Retina (tissue), 1 donor: ENCODE data around the gene LYPD3.
"Not testable (repeated sequence)": the region's sequence is repeated elsewhere in the genome, so short reads cannot be mapped to it uniquely, and the experiment has no call there.

Experiments
- DNase-seq: peaks from one replicate; pipeline ENCODE4 v3.0.0-alpha.2; 2016

Gene LYPD3

DNA sequence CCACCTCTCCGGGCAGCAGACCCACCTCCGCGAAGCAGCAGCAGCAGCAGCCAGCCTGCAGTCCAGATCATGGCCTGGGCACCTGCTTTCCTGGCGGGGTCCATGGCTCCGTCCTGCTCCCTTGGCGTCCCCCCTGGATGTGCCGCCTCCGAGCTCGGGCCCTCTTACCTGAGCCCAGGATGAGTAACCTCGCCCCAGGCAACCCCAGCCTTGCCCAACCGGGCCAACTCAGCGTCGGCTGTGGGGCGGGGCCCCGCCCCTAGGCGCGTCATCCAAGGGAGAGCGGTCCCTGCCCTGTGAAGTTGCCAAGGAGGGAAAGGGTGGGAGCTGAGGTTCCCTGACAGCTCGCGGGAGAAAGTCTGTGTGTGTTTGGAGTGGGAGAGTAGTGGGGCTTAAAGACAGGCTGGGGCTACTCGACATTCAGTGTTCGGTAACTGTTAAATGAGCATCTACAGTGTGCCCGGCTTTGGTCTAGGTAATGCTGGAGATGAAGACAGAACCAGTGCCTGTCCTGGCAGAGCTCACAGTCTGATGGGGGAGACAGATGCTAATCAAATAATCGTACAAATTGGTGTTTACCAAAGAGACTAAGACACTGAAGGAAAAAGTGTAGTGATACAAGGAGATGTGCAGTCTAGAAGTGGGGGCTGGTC lies at the start of gene LYPD3:
LYPD3 (minus strand) TSS at position 141 of the 653 bp plus-strand sequence; CDS start at position 104, 37 bp downstream.
- DNase-seq, result no peak

DNA sequence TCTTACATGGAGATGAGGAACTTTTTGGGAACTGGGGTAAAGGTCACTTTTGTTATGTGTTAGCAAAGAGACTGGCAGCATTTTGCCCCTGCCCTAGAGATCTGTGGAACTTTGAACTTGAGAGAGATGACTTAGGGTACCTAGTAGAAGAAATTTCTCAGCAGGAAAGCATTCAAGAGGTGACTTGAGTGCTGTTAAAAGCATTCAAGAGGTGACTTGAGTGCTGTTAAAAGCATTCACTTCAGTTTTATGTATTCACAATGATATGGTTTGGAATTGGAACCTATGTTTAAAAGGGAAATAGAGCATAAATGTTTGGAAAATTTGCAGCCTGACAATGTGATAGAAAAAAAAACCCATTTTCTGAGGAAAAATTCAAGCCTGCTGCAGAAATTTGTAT lies 47.0 kb upstream of the LYPD3 start:
- DNase-seq, result not testable (repeated sequence)

- no peak for DNase-seq
Observed at GRCh38 chr19:43511324-43511723, 45.9 kb upstream of the LYPD3 start.

- DNase-seq, result no peak
Observed at GRCh38 chr19:43510713-43511112, 45.3 kb upstream of the LYPD3 start.

DNA sequence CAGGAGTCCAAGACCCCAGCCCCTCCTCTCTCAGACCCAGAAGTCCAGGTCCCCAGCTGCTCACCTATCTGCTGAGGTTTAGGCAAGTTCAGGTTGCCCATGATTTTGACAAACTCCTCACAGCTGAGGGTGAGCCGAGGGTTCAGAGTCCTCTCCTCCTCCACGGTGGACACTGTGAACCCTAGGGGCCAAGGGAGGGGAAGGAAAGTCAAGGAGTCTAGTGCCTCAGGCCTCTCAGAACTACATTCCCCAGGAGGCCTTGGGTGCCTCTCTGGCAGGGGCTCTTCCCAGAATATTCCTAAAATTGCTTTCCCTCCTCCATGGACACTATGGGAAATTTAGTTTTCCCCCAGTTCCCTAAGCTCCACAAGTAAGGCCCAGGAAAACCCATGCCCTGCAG lies 42.5 kb upstream of the LYPD3 start:
- DNase-seq, result no peak

- no peak for DNase-seq
Observed at GRCh38 chr19:43506629-43507028, 41.2 kb upstream of the LYPD3 start.

DNA sequence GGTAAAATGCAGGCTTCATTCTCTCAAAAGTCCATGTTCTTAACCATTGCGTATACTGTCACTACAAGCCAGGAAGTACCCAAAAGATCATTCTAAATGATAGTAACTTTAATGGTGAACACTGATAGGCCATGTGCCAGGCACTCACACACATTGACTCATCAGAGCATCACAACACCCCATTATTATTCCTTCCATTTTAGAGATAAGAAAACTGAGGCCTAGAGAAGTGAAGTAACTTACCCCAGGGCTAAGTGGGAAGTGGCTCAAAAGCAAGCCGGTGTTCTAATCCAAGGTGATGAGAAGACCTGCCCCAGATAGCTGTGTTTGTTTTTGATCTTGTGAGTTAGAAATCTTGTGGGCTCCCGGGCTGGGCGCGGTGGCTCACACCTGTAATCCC lies 40.5 kb upstream of the LYPD3 start:
- DNase-seq, result no peak

DNA sequence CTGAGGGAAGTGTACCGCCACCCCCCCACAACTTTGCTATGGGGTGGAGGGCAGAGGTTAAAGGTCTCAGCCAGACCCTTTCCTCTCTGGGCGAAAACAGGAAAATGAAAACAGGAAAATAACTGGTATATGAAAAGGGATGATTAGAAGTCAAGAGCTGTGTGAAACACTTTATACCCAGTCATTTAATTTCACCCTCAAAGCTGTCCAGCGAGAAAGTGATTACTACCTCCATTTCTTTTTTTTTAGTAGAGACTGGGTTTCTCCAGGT lies 39.7 kb upstream of the LYPD3 start:
- no peak for DNase-seq

GRCh38 chr19:43504426-43505185 lies 39.2 kb upstream of the LYPD3 start, which contains the start of gene PHLDB3:
TSS of gene PHLDB3 (minus strand) at chr19:43504746. CDS start at chr19:43504118, 628 bp downstream.
- DNase-seq, result no peak

- DNase-seq, result peak; percentile 91
Observed at GRCh38 chr19:43503501-43504425, 38.4 kb upstream of the LYPD3 start.

DNA sequence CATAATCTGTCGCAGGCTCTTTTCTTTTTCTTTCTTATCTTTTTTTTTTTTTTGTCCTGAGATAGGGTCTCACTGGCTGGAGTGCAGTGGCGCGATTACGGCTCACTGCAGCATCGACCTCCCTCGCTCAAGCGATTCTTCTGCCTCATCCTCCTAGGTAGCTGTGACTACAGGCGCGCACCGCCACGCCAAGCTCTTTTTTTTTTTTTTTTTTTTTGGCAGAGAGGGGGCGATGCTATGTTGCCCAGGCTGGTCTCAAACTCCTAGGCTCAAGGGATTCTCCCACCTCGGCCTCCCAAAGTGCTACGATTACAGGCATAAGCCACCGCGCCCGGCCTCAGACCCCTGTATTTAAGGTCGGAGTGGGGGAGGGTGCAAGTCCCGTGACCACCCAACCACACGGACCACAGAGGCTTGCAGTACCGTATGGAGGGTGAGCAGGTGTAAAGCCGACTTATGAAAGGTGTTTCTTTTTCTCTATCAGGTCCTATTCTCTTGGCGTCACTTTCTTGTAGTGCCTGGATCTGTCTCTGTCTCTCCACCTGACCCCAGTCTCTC lies 37.1 kb upstream of the LYPD3 start:
- DNase-seq, result no peak

GRCh38 chr19:43501661-43502418 lies 36.4 kb upstream of the LYPD3 start:
- DNase-seq, result peak; percentile 49

- DNase-seq, result no peak
Observed at GRCh38 chr19:43499042-43499441, 33.6 kb upstream of the LYPD3 start.

DNA sequence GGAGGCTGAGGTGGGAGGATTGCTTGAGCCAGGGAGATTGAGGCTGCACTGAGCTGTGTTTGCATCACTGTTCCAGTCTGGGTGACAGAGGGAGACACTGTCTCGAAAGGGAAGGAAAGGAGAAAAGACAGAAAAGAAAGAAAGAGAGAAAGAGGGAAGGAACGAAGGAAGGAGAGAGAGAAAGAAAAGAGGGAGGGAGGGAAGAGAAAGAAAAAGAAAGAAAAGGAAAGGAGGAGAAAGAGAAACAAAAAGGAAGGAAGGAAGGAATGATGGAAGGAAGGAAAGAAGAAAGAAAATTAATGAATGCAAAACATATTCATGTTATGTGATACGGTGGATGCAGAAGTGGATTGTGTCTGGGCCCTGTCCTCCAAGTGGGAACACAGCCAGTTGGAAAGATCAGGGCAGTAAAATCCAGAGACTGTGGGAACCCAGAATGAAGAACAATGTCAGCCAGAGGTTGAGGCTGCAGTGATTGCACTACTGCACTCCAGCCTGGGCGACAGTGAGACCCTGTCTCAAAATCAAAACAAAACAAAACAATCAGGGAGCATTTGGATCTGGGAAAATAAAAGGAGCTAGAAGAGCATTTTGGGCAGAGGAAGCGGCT lies 32.9 kb upstream of the LYPD3 start:
- no peak for DNase-seq

DNA sequence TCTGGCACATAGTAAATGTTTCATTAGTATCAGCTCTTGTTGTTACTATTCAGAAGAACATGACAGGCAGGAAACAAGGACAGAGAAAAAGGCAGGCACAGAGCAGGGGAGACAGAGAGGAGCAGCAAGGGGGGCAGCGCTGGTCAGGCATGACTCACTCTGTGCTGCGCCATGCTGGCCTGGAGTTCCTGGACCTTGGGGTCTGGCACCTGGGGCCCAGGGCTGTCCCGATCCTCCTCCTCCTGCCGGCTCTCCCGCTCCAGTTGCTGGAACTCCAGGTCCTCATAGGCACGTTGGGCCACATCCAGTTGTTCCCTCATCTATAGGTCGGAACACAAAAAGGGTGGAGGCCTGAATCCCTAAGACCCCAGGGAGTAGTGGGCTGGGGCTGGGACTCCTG lies 31.6 kb upstream of the LYPD3 start:
- no peak for DNase-seq

GRCh38 chr19:43495082-43495481 lies 29.7 kb upstream of the LYPD3 start:
- DNase-seq, result no peak

DNA sequence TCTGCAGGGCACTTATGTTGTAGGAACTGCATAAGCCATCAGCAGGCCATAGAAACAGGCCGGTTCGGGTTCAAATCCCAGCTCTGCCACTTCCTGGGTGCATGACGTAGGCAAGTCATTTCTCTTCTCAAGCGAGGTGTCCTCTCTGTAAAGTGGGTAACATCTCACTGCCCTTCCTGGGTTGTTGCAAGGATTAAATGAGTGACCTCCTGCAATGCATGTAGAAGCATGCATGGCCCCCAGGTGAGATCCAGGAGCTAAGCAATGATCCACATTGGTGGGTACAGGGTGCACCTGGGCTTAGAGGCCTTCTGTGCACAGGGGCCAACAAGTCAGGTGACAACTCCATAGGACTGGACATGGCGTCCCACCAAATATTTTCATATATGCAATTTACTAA lies 25.4 kb upstream of the LYPD3 start:
- DNase-seq, result no peak

- DNase-seq, result no peak
Observed at GRCh38 chr19:43489979-43490599, 24.7 kb upstream of the LYPD3 start.

GRCh38 chr19:43489310-43489709 lies 23.9 kb upstream of the LYPD3 start:
- no peak for DNase-seq

DNA sequence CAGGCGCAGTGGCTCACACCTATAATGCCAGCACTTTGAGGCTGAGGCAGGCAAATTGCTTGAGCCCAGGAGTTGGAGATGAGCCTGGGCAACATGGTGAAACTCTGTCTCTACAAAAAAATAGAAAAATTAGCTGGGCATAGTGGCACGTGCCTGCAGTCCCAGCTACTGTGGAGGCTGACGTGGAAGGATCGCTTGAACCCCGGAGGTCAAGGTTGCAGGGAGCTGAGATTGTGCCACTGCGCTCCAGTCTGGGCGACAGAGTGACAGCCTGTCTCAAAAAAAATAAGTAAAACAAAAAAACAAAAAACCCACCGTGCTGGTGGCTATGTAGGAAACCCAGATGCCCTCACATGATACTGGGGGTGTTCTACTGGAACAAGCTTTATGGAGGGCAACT lies 22.8 kb upstream of the LYPD3 start:
- DNase-seq, result no peak

DNA sequence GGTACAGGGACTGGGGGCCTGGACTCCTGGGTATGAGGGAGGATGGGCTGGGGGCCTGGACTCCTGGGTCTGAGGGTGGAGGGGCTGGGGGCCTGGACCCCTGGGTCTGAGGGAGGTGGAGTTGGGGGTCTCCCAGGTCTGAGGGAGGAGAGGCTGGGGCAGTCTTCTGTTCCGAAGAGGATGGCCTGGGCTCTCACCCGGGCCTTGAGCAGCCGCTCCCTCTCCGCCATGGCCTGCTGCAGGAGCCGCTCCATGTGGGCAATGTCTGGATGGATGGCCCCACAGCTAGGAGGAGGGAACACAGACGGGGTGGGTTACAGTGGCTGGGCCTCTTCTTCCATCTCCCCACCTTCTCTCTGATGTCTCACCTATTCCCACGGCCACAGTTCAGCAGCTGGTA lies 21.0 kb upstream of the LYPD3 start:
- no peak for DNase-seq

DNA sequence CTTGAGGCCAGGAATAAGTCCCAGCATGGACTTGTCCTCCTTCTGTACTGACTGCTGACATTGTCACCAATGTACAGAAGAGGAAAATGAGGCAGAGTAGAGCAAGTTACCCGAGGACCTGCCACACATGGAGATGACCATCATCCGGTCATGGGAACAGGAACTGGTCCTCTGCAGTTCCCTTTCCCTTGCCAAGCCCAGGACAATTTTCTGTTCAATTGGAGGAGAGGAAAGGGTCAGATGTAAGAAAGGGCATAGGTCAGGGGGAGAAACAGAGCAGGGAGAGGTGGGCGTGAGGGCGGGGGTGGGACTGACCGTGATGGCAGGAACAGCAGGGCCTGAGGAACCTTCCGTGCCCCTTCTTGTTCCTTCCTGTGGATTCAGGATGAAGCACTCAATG lies 20.5 kb upstream of the LYPD3 start:
- DNase-seq, result no peak
